A549 (cell line): ENCODE results near the gene MLPH.

Experiments used
- CBX2 ChIP-seq: fragments of 200-600 bp; sonication (generic); IDR thresholded peaks from 2 replicates; pipeline ENCODE4 v1.6.1; 2016; ENCODE audit warnings: low read depth, mild to moderate bottlenecking, borderline replicate concordance
- CHD4 ChIP-seq: fragments of 200-600 bp; sonication (generic); IDR thresholded peaks from 2 replicates; pipeline ENCODE4 v1.6.1; 2016; ENCODE audit warnings: antibody characterized with exemption, mild to moderate bottlenecking, borderline replicate concordance
- EP300 ChIP-seq, 2 experiments: fragments of >200 bp; sonication (Bioruptor Twin); formaldehyde crosslinking; IDR thresholded peaks; 2 replicates in 1 of 2; 3 replicates in 1 of 2; pipeline ENCODE4 v1.6.1; 2016 to 2017
- JUN ChIP-seq, 2 experiments: fragments of >200 bp; sonication (Bioruptor Twin); formaldehyde crosslinking; IDR thresholded peaks; 2 replicates in 1 of 2; 3 replicates in 1 of 2; pipeline ENCODE4 v1.6.1; 2016 to 2017
- MAFK ChIP-seq: fragments of 450-650 bp; IDR thresholded peaks from 2 replicates; pipeline ENCODE4 v1.6.1; 2014; ENCODE audit not compliant: partially characterized antibody
- POLR2A ChIP-seq: IDR thresholded peaks from 2 replicates; pipeline ENCODE4 v1.6.1; 2012; ENCODE audit warnings: mild to moderate bottlenecking, low read length
- RARB ChIP-seq: fragments of 250-450 bp; sonication (Bioruptor Pico); IDR thresholded peaks from 2 replicates; pipeline ENCODE4 v1.8.0; 2021; ENCODE audit warnings: mild to moderate bottlenecking, moderate library complexity
- TF ChIP-seq, protein P1 (sequence below): fragments of >200 bp; sonication (Bioruptor Twin); formaldehyde crosslinking; IDR thresholded peaks from 3 replicates; pipeline ENCODE4 v1.5.1; 2016
- TF ChIP-seq, protein P2 (sequence below): fragments of 200-600 bp; sonication (generic); IDR thresholded peaks from 2 replicates; pipeline ENCODE4 v1.6.1; 2016; ENCODE audit warnings: antibody characterized with exemption, mild to moderate bottlenecking, moderate library complexity
- TF ChIP-seq, protein P3 (sequence below): fragments of 450-650 bp; IDR thresholded peaks from 2 replicates; pipeline ENCODE4 v1.6.1; 2014; ENCODE audit warnings: antibody characterized with exemption

DNA sequence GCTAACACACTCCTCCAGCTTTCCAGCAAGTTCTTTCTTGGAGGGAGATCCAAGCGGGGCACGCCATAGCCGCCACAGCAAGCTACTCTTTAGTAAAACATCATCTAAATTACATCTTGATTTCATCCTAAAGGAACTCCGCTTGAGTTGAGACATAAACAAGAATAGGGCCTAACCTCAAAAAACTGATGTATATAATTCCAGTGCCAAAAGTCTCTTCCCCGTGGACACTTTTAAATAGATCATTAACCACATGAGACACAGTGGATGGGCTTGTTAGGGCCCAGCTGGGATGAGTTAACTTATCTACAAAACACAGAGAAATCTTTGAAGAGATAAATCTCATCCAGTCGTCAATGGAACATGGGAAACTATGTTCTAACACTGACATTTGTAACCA lies 20.8 kb upstream of the MLPH start:
- TF ChIP-seq EP300 (IDR thresholded peaks at IDR 0.05) (no peak), POLR2A (no peak), JUN (IDR thresholded peaks at IDR 0.05) (no peak), RARB (no peak), CBX2 (no peak), CHD4 (no peak), MAFK (no peak)
- TF ChIP-seq, protein P1, sequence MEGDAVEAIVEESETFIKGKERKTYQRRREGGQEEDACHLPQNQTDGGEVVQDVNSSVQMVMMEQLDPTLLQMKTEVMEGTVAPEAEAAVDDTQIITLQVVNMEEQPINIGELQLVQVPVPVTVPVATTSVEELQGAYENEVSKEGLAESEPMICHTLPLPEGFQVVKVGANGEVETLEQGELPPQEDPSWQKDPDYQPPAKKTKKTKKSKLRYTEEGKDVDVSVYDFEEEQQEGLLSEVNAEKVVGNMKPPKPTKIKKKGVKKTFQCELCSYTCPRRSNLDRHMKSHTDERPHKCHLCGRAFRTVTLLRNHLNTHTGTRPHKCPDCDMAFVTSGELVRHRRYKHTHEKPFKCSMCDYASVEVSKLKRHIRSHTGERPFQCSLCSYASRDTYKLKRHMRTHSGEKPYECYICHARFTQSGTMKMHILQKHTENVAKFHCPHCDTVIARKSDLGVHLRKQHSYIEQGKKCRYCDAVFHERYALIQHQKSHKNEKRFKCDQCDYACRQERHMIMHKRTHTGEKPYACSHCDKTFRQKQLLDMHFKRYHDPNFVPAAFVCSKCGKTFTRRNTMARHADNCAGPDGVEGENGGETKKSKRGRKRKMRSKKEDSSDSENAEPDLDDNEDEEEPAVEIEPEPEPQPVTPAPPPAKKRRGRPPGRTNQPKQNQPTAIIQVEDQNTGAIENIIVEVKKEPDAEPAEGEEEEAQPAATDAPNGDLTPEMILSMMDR, result no peak
- TF ChIP-seq, protein P2, sequence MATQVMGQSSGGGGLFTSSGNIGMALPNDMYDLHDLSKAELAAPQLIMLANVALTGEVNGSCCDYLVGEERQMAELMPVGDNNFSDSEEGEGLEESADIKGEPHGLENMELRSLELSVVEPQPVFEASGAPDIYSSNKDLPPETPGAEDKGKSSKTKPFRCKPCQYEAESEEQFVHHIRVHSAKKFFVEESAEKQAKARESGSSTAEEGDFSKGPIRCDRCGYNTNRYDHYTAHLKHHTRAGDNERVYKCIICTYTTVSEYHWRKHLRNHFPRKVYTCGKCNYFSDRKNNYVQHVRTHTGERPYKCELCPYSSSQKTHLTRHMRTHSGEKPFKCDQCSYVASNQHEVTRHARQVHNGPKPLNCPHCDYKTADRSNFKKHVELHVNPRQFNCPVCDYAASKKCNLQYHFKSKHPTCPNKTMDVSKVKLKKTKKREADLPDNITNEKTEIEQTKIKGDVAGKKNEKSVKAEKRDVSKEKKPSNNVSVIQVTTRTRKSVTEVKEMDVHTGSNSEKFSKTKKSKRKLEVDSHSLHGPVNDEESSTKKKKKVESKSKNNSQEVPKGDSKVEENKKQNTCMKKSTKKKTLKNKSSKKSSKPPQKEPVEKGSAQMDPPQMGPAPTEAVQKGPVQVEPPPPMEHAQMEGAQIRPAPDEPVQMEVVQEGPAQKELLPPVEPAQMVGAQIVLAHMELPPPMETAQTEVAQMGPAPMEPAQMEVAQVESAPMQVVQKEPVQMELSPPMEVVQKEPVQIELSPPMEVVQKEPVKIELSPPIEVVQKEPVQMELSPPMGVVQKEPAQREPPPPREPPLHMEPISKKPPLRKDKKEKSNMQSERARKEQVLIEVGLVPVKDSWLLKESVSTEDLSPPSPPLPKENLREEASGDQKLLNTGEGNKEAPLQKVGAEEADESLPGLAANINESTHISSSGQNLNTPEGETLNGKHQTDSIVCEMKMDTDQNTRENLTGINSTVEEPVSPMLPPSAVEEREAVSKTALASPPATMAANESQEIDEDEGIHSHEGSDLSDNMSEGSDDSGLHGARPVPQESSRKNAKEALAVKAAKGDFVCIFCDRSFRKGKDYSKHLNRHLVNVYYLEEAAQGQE, result no peak
- TF ChIP-seq, protein P3, sequence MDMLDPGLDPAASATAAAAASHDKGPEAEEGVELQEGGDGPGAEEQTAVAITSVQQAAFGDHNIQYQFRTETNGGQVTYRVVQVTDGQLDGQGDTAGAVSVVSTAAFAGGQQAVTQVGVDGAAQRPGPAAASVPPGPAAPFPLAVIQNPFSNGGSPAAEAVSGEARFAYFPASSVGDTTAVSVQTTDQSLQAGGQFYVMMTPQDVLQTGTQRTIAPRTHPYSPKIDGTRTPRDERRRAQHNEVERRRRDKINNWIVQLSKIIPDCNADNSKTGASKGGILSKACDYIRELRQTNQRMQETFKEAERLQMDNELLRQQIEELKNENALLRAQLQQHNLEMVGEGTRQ, result no peak
